ENCODE measurements around the gene SOCS6. TPM values are rescaled to one million over a fixed set of nuclear protein-coding genes. Genes with fewer than 3 reads are reported as not detected.

The SOCS6 gene
- total RNA-seq, 1 donor: 38.7 TPM

GRCh38 chr18:70301667-70302066, 12.8 kb downstream of the SOCS6 start:
- no peak for DNase-seq (ENCODE audit: insufficient read length, low spot score, missing footprints)
- Histone ChIP-seq H3K27ac (ENCODE audit: low read depth, low read length) (no peak overlapping the region), H3K4me2 (ENCODE audit: insufficient read depth, low read length) (no peak overlapping the region), H2AFZ (ENCODE audit: low read length) (no peak overlapping the region), H3K36me3 (ENCODE audit: insufficient read depth, low read length) (no peaks in the 10 kb centered on the region), H3K4me3 (ENCODE audit: insufficient read depth, low read length) (no peak overlapping the region), H3K9me3 (ENCODE audit: low read depth, low read length) (no peaks in the 10 kb centered on the region), H3K27me3 (ENCODE audit: insufficient read depth, low read length) (no peaks in the 10 kb centered on the region), H3K4me1 (ENCODE audit: insufficient read depth, low read length) (peaks cover 16% of the 10 kb centered on the region), H3K79me2 (ENCODE audit: insufficient read depth, low read length) (peaks cover 100% of the 10 kb centered on the region), H4K20me1 (ENCODE audit: insufficient read depth, low read length) (peaks cover 31% of the 10 kb centered on the region)
- TF ChIP-seq, protein P1, sequence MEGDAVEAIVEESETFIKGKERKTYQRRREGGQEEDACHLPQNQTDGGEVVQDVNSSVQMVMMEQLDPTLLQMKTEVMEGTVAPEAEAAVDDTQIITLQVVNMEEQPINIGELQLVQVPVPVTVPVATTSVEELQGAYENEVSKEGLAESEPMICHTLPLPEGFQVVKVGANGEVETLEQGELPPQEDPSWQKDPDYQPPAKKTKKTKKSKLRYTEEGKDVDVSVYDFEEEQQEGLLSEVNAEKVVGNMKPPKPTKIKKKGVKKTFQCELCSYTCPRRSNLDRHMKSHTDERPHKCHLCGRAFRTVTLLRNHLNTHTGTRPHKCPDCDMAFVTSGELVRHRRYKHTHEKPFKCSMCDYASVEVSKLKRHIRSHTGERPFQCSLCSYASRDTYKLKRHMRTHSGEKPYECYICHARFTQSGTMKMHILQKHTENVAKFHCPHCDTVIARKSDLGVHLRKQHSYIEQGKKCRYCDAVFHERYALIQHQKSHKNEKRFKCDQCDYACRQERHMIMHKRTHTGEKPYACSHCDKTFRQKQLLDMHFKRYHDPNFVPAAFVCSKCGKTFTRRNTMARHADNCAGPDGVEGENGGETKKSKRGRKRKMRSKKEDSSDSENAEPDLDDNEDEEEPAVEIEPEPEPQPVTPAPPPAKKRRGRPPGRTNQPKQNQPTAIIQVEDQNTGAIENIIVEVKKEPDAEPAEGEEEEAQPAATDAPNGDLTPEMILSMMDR (IDR thresholded peaks at IDR 0.05; ENCODE audit: extremely low read depth, low read depth, low read length): no peak

- H3K79me2 ChIP-seq (ENCODE audit: insufficient read depth, low read length): peaks cover 99% of the 10 kb centered on the region
- H3K27me3 ChIP-seq (ENCODE audit: insufficient read depth, low read length): no peaks in the 10 kb centered on the region
- no peak overlapping the region for H2AFZ ChIP-seq (ENCODE audit: low read length)
- H3K36me3 ChIP-seq (ENCODE audit: insufficient read depth, low read length): no peaks in the 10 kb centered on the region
- no peak overlapping the region for H3K4me2 ChIP-seq (ENCODE audit: insufficient read depth, low read length)
- TF ChIP-seq, protein P1 (IDR thresholded peaks at IDR 0.05; ENCODE audit: extremely low read depth, low read depth, low read length): no peak
- H3K9me3 ChIP-seq (ENCODE audit: low read depth, low read length): no peaks in the 10 kb centered on the region
- no peak overlapping the region for H3K27ac ChIP-seq (ENCODE audit: low read depth, low read length)
- H3K4me3 ChIP-seq (ENCODE audit: insufficient read depth, low read length): no peak overlapping the region
- DNase-seq (ENCODE audit: insufficient read length, low spot score, missing footprints): no peak
- no peaks in the 10 kb centered on the region for H3K4me1 ChIP-seq (ENCODE audit: insufficient read depth, low read length)
- peaks cover 37% of the 10 kb centered on the region for H4K20me1 ChIP-seq (ENCODE audit: insufficient read depth, low read length)
Observed at GRCh38 chr18:70308555-70309294, 19.9 kb downstream of the SOCS6 start.

GRCh38 chr18:70310560-70311320, 21.9 kb downstream of the SOCS6 start:
- H3K4me3 ChIP-seq (ENCODE audit: insufficient read depth, low read length): no peak overlapping the region
- no peaks in the 10 kb centered on the region for H3K4me1 ChIP-seq (ENCODE audit: insufficient read depth, low read length)
- peaks cover 31% of the 10 kb centered on the region for H4K20me1 ChIP-seq (ENCODE audit: insufficient read depth, low read length)
- peaks cover 99% of the 10 kb centered on the region for H3K79me2 ChIP-seq (ENCODE audit: insufficient read depth, low read length)
- H3K4me2 ChIP-seq (ENCODE audit: insufficient read depth, low read length): no peak overlapping the region
- DNase-seq (ENCODE audit: insufficient read length, low spot score, missing footprints): no peak
- H3K36me3 ChIP-seq (ENCODE audit: insufficient read depth, low read length): no peaks in the 10 kb centered on the region
- H3K9me3 ChIP-seq (ENCODE audit: low read depth, low read length): no peaks in the 10 kb centered on the region
- H3K27me3 ChIP-seq (ENCODE audit: insufficient read depth, low read length): no peaks in the 10 kb centered on the region
- H3K27ac ChIP-seq (ENCODE audit: low read depth, low read length): no peak overlapping the region
- no peak overlapping the region for H2AFZ ChIP-seq (ENCODE audit: low read length)
- TF ChIP-seq, protein P1 (IDR thresholded peaks at IDR 0.05; ENCODE audit: extremely low read depth, low read depth, low read length): no peak

DNA sequence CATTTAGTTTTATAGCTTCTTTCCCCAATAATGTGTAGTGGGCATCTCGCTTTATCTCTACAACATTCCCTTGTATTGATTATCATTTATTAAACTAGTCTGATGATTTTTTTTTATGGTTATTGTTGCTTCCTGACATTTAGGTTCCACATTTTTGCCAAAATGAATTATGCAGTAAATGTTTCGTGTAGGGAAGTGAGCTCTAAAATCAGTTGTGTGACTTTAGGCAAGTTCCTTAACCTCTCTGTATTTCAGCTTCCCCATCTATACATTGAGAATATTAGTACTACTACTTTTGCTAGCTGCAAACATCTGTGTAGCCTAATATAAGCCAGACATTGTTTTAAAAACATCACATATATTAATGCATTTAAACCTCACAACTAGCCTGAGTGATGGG, 22.9 kb downstream of the SOCS6 start:
- Histone ChIP-seq H3K9me3 (ENCODE audit: low read depth, low read length) (no peaks in the 10 kb centered on the region), H3K27me3 (ENCODE audit: insufficient read depth, low read length) (no peaks in the 10 kb centered on the region), H3K79me2 (ENCODE audit: insufficient read depth, low read length) (peaks cover 99% of the 10 kb centered on the region), H2AFZ (ENCODE audit: low read length) (no peak overlapping the region), H3K4me3 (ENCODE audit: insufficient read depth, low read length) (no peak overlapping the region), H3K4me2 (ENCODE audit: insufficient read depth, low read length) (no peak overlapping the region), H3K4me1 (ENCODE audit: insufficient read depth, low read length) (no peaks in the 10 kb centered on the region), H3K27ac (ENCODE audit: low read depth, low read length) (no peak overlapping the region), H3K36me3 (ENCODE audit: insufficient read depth, low read length) (no peaks in the 10 kb centered on the region), H4K20me1 (ENCODE audit: insufficient read depth, low read length) (peaks cover 30% of the 10 kb centered on the region)
- no peak for DNase-seq (ENCODE audit: insufficient read length, low spot score, missing footprints)
- TF ChIP-seq, protein P1 (IDR thresholded peaks at IDR 0.05; ENCODE audit: extremely low read depth, low read depth, low read length): no peak
